Endothelial cell of umbilical vein (primary cell): Measurements from ENCODE around the gene JAKMIP1. TPM values are rescaled to one million over a fixed set of nuclear protein-coding genes. Genes with fewer than 3 reads are reported as not detected.

ENCODE experiments used
- BruUV-seq: library from RNA; stranded (reverse); fragments of 400-500 nt; replicated peaks from 2 replicates; lab custom pipeline; 2021; lab: Mats Ljungman, UMichigan
- CTCF ChIA-PET: fragments of 300-600, 350-600 bp; sonication (Branson Sonifier 250); formaldehyde crosslinking; loops from one replicate; lab custom pipeline; 2021; ENCODE audit warnings: antibody characterized with exemption, inconsistent platforms; lab: Charles Lee
- POLR2A ChIA-PET: fragments of 300-600, 350-600 bp; sonication (Branson Sonifier 250); formaldehyde crosslinking; loops from one replicate; lab custom pipeline; 2021; ENCODE audit warnings: antibody characterized with exemption, inconsistent platforms; lab: Charles Lee
- DNase-seq: peaks from one replicate; pipeline ENCODE4 v3.0.0-alpha.2; 2011; ENCODE audit warnings: low read depth, low spot score
- FAIRE-seq: peaks from 2 replicates; lab custom pipeline; 2011; peaks lifted over from hg19 to GRCh38; lab: Jason Lieb, UNC
- H2AFZ ChIP-seq: 2 replicates; pipeline ENCODE4 v1.6.0; 2012; ENCODE audit warnings: low read depth, low read length, control low read depth, inconsistent platforms
- H3K27ac ChIP-seq: 2 replicates; pipeline ENCODE4 v1.5.1; 2011; ENCODE audit warnings: low read depth, mild to moderate bottlenecking, control low read depth, low read length, moderate library complexity; ENCODE audit not compliant: insufficient read depth
- H3K27me3 ChIP-seq, 2 experiments: 2 replicates each; pipeline versions ENCODE4 v1.6.0 to v1.6.1; 2011; ENCODE audit warnings: low read length in 2 of 2, mixed read lengths in 1 of 2; ENCODE audit not compliant: control insufficient read depth in 2 of 2, insufficient read depth in 2 of 2
- H3K36me3 ChIP-seq, 2 experiments: 2 replicates in 1 of 2; 3 replicates in 1 of 2; pipeline ENCODE4 v1.5.1; 2011; ENCODE audit warnings: low read length in 2 of 2, mild to moderate bottlenecking in 1 of 2, moderate library complexity in 1 of 2; ENCODE audit not compliant: control insufficient read depth in 2 of 2, insufficient read depth in 2 of 2; ENCODE audit errors: extremely low read depth in 1 of 2
- H3K4me1 ChIP-seq: 3 replicates; pipeline ENCODE4 v1.5.1; 2011; ENCODE audit warnings: mild to moderate bottlenecking, low read length; ENCODE audit not compliant: control insufficient read depth, insufficient read depth; ENCODE audit errors: extremely low read depth
- H3K4me2 ChIP-seq: 2 replicates; pipeline ENCODE4 v1.6.1; 2011; ENCODE audit warnings: low read length, control low read depth, mixed read lengths; ENCODE audit not compliant: insufficient read depth
- H3K4me3 ChIP-seq, 3 experiments: fragments of 200-600 bp in 1 of 3; sonication (generic), shearing (Covaris generic) in 1 of 3; replicated peaks in 1 of 3; 2 replicates each; pipeline ENCODE4 v1.5.1; 2011 to 2016; ENCODE audit warnings: control low read depth in 3 of 3, low read length in 3 of 3, mild to moderate bottlenecking in 2 of 3, inconsistent platforms in 1 of 3, low read depth in 1 of 3, moderate library complexity in 1 of 3; ENCODE audit not compliant: insufficient read depth in 1 of 3
- H3K79me2 ChIP-seq: 2 replicates; pipeline ENCODE4 v1.6.0; 2012; ENCODE audit warnings: low read length, inconsistent platforms; ENCODE audit not compliant: control insufficient read depth, insufficient read depth
- H3K9ac ChIP-seq: replicated peaks from 2 replicates; pipeline ENCODE3; 2011; ENCODE audit warnings: low read length, control low read depth; ENCODE audit not compliant: insufficient read depth; ENCODE audit errors: extremely low read depth
- H3K9me1 ChIP-seq: replicated peaks from 3 replicates; pipeline ENCODE4 v1.6.0; 2011; ENCODE audit warnings: mild to moderate bottlenecking, low read length; ENCODE audit not compliant: control insufficient read depth, insufficient read depth; ENCODE audit errors: extremely low read depth
- H3K9me3 ChIP-seq: replicated peaks from 2 replicates; pipeline ENCODE4 v1.5.1; 2012; ENCODE audit warnings: low read length, inconsistent platforms; ENCODE audit not compliant: control insufficient read depth, insufficient read depth
- H4K20me1 ChIP-seq: replicated peaks from 2 replicates; pipeline ENCODE3; 2011; ENCODE audit warnings: mild to moderate bottlenecking, low read length; ENCODE audit not compliant: control insufficient read depth, insufficient read depth; ENCODE audit errors: extremely low read depth
- EZH2 ChIP-seq: IDR thresholded peaks from 2 replicates; pipeline ENCODE4 v1.6.1; 2012; ENCODE audit warnings: borderline replicate concordance, low read depth, mild to moderate bottlenecking, moderate library complexity, low read length, inconsistent platforms; ENCODE audit not compliant: severe bottlenecking
- FOS ChIP-seq: IDR thresholded peaks from 2 replicates; pipeline ENCODE4 v1.6.1; 2011; ENCODE audit warnings: mild to moderate bottlenecking, low read length, moderate library complexity, borderline replicate concordance; ENCODE audit not compliant: insufficient read depth
- GATA2 ChIP-seq: IDR thresholded peaks from 2 replicates; pipeline ENCODE4 v1.7.0; 2011; ENCODE audit warnings: low read depth, mild to moderate bottlenecking, moderate library complexity, mixed read lengths, low read length; ENCODE audit not compliant: insufficient read length, insufficient read depth
- JUN ChIP-seq: IDR thresholded peaks from 2 replicates; pipeline ENCODE4 v1.6.1; 2011; ENCODE audit warnings: borderline replicate concordance, low read depth; ENCODE audit not compliant: insufficient read length, insufficient read depth
- MAX ChIP-seq: IDR thresholded peaks from 2 replicates; pipeline ENCODE4 v1.6.1; 2011; ENCODE audit not compliant: insufficient read depth, insufficient read length
- MYC ChIP-seq: IDR thresholded peaks from one replicate; pipeline ENCODE4 v1.6.1; 2011; ENCODE audit warnings: mild to moderate bottlenecking, low read depth, low read length
- POLR2A ChIP-seq: IDR thresholded peaks from 2 replicates; pipeline ENCODE4 v1.6.1; 2012; ENCODE audit warnings: low read depth, mild to moderate bottlenecking, control low read depth, low read length
- POLR2AphosphoS5 ChIP-seq: IDR thresholded peaks from 2 replicates; pipeline ENCODE4 v1.6.1; 2012; ENCODE audit warnings: low read depth, mild to moderate bottlenecking, control low read depth, low read length, moderate library complexity; ENCODE audit not compliant: insufficient read depth
- dilution Hi-C: fragments of 300-500 bp; cut with MboI; formaldehyde crosslinking; loops from one replicate; pipeline ENCODE4 v1.15.0; 2019; ENCODE audit warnings: low sequenced_read_pairs; ENCODE audit not compliant: extremely low pct_ligation_motif_present
- intact Hi-C: fragments of 100-400 bp; cut with micrococcal nuclease; formaldehyde crosslinking; loops from one replicate; pipeline ENCODE4 v1.10.0; 2022
- polyA plus RNA-seq, 4 experiments: library from polyadenylated mRNA; depleted of rRNA in 3 of 4; stranded (reverse) in 3 of 4; unstranded in 1 of 4; fragments of >200 nt; gene quantifications; 2 replicates each; pipeline versions ENCODE4 v1.2.1 to v1.2.3, GENCODE V29; 2011 to 2012; ENCODE audit warnings: missing spikeins in 1 of 4
- total RNA-seq: library from RNA; stranded (reverse); gene quantifications from 2 replicates; pipeline ENCODE4 v1.2.3, GENCODE V29; 2021
- TF ChIP-seq, protein P1 (sequence below), 2 donors: IDR thresholded peaks; 1 replicate in 1 of 2; 2 replicates in 1 of 2; pipeline ENCODE4 v1.5.1; 2011; ENCODE audit warnings: low read length in 2 of 2, mild to moderate bottlenecking in 2 of 2, moderate library complexity in 2 of 2, control low read depth in 1 of 2, inconsistent platforms in 1 of 2, low read depth in 1 of 2; ENCODE audit not compliant: insufficient read depth in 1 of 2; ENCODE audit errors: extremely low read depth in 1 of 2

JAKMIP1 gene
- total and polyA plus RNA-seq, 2 donors (not counting 3 experiments of a cell fraction or from before 2014, with no cell fraction given) = not detected

DNA sequence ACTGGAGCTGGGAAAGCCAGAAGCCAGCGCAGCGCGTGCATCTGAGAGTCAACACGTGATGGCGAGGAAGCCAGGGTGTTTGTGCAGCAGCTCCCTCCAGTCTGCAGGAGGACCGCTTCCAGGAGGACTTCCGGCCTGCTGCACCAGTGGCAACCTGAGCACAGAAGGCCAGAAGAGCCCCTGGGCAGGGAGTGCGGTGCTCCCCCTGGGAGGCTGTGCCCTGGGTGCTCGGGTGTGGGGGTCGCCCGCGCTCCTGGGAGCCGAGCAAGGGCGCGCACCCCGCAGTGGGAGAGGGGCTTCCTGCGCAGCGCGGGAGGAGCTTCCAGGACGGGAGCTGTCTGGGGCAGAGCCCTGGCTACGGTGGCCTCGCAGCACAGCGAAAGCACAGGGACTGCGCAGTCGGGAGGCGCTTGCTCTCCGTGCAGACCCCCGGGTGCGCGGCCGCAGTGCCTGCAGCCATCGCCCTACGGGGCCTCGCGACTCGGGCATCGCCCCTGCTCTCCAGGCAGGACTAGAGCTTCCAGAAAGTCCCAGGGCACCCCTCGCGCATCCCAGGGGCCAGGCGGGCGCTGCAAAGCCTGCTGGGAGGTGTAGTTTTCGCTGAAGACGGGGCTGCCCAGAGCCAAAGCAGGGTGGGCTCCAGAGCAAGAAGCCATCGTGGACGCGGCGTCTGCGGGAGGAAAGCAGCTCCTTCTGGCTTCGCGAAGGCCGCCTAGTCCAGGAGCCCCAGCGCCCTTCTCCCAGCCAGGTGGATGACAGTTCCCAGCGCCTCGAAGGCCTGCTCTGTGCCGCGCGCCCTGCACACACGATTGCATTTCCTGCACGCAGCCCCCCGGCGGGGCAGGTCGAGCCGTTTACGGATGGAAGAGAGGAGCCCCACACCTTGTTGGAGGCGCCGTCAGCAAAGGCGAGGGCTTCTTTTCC, 45.2 kb upstream of the JAKMIP1 start:
- FAIRE-seq = no peak
- intact Hi-C loops = no loop called here
- H3K4me3 ChIP-seq = peak overlapping the region in 1 of 3 experiments; percentile 21

More for the DNA sequence above, 45.2 kb upstream of the JAKMIP1 start:
- dilution Hi-C loops = no loop called here
- no peaks in the 10 kb centered on the region for H3K36me3 ChIP-seq
- no peaks in the 10 kb centered on the region for H3K9me3 ChIP-seq
- H3K4me2 ChIP-seq = no peak overlapping the region
- BruUV-seq = no TSS peak
- H2AFZ ChIP-seq = no peak overlapping the region
- no peak overlapping the region for H3K9ac ChIP-seq
- H3K79me2 ChIP-seq = no peaks in the 10 kb centered on the region
- no peaks in the 10 kb centered on the region for H3K4me1 ChIP-seq
- no peak for DNase-seq
- no peaks in the 10 kb centered on the region for H3K9me1 ChIP-seq
- H3K27me3 ChIP-seq = peaks cover 6 to 11% of the 10 kb centered on the region in 2 experiments
- TF ChIP-seq FOS (no peak), EZH2 (no peak), POLR2A (no peak), POLR2AphosphoS5 (no peak), GATA2 (no peak), JUN (no peak), MYC (no peak), MAX (no peak)
- TF ChIP-seq, protein P1, sequence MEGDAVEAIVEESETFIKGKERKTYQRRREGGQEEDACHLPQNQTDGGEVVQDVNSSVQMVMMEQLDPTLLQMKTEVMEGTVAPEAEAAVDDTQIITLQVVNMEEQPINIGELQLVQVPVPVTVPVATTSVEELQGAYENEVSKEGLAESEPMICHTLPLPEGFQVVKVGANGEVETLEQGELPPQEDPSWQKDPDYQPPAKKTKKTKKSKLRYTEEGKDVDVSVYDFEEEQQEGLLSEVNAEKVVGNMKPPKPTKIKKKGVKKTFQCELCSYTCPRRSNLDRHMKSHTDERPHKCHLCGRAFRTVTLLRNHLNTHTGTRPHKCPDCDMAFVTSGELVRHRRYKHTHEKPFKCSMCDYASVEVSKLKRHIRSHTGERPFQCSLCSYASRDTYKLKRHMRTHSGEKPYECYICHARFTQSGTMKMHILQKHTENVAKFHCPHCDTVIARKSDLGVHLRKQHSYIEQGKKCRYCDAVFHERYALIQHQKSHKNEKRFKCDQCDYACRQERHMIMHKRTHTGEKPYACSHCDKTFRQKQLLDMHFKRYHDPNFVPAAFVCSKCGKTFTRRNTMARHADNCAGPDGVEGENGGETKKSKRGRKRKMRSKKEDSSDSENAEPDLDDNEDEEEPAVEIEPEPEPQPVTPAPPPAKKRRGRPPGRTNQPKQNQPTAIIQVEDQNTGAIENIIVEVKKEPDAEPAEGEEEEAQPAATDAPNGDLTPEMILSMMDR (IDR thresholded peaks at IDR 0.05; ENCODE audit: extremely low read depth in 1 of 2, insufficient read depth in 1 of 2, low read depth in 1 of 2, low read length in 2 of 2) = no peak
- H4K20me1 ChIP-seq = no peaks in the 10 kb centered on the region
- ChIA-PET CTCF (interaction anchor here (1.0 to 3.3 kb wide), 4 partner anchors 82 to 301 kb away, joined by 3 to 20 read pairs (median 8); no protein-coding TSS in a partner anchor), POLR2A (no interaction called here)
- H3K27ac ChIP-seq = no peak overlapping the region
